Activated naive CD8-positive, alpha-beta T cell (primary cell): ENCODE data around the gene STPG4.

Source experiments
- H3K27ac Mint-ChIP-seq: one replicate; pipeline ENCODE4 v1.8.0; 2021; ENCODE audit warnings: mixed read lengths
- H3K27me3 Mint-ChIP-seq: one replicate; pipeline ENCODE4 v1.8.0; 2021; ENCODE audit warnings: mixed read lengths
- H3K36me3 Mint-ChIP-seq: one replicate; pipeline ENCODE4 v1.8.0; 2021; ENCODE audit warnings: mixed read lengths
- H3K4me1 Mint-ChIP-seq: one replicate; pipeline ENCODE4 v1.8.0; 2021; ENCODE audit warnings: low read depth, mixed read lengths
- H3K4me3 Mint-ChIP-seq: one replicate; pipeline ENCODE4 v1.8.0; 2021; ENCODE audit warnings: mild to moderate bottlenecking, mixed read lengths
- H3K9me3 Mint-ChIP-seq: one replicate; pipeline ENCODE4 v1.8.0; 2021; ENCODE audit warnings: low read depth, mixed read lengths

STPG4 gene

GRCh38 chr2:47069628-47070154, 85.4 kb downstream of the STPG4 start:
- H3K27me3 Mint-ChIP-seq = no peaks in the 10 kb centered on the region
- no peaks in the 10 kb centered on the region for H3K9me3 Mint-ChIP-seq
- H3K36me3 Mint-ChIP-seq = peaks cover 3% of the 10 kb centered on the region
- no peak overlapping the region for H3K4me3 Mint-ChIP-seq
- H3K27ac Mint-ChIP-seq = peak overlapping the region; percentile 41
- peaks cover 44% of the 10 kb centered on the region for H3K4me1 Mint-ChIP-seq

GRCh38 chr2:47068981-47069627, 86.0 kb downstream of the STPG4 start:
- Mint-ChIP-seq H3K27ac (peak overlapping the region; percentile 61), H3K27me3 (no peaks in the 10 kb centered on the region), H3K4me3 (no peak overlapping the region), H3K36me3 (peaks cover 3% of the 10 kb centered on the region), H3K9me3 (no peaks in the 10 kb centered on the region), H3K4me1 (peaks cover 44% of the 10 kb centered on the region)

DNA sequence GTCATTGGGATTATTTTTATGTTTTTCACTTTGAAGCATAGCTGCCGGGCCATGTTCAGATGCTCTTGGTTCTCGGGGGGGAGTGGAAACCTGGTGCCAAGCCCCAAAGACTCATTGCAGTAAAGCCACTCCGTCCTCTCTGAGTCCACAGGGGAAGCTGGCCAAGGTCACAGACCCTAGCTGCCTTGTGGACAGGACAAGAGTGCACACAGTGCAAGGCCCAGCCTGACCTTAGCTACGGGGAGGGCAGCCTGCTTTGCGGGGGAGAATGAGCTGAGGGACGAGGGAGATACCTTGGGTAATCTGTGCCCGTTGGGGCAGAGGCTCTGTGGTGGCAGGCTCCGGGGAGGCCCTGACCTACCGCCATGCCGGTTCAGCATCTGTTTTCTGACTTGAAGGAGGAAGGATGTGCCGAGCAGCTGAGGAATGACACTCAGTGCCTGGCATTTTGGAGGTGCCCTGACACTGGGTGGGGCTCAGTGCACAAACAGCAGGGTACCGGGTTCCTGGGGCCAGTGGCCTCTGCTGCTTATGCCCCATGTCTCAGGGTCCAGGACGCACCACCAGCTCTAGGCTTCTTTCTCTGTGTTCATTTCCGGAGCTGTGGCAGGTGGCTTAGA, 87.2 kb downstream of the STPG4 start:
- Mint-ChIP-seq H3K4me1 (peaks cover 44% of the 10 kb centered on the region), H3K4me3 (no peak overlapping the region), H3K27ac (peak overlapping the region; percentile 34), H3K27me3 (no peaks in the 10 kb centered on the region), H3K9me3 (no peaks in the 10 kb centered on the region), H3K36me3 (peaks cover 3% of the 10 kb centered on the region)

DNA sequence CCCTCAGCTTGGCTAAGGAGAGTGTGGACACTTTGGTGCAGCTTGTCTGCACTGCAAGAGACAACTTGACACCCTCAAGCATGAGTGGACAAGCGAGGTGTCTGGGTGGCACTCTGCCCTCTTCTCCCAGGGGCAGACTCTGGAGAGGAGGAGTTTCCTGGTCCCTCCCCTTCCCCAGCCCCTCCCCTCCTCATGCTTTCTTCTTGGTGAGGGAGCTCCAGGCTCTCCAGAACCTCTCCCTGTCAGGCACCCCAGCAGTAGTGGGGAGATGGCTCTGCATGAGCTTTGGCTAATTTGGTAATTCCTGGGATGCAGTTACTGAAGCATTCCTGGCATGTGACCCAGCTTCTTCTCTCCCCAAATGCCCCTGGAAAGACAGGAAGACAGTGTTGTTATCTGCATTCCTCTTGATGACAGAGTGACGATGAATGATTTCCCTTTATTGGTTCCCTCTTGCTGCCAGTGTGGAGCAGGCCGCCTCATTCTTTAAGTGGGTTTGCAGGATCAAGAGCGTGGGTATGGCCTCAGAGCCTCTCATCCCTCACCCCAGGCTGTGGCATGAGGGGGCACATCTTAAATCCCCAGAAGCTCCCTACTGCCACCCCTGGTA, 89.2 kb downstream of the STPG4 start:
- no peaks in the 10 kb centered on the region for H3K27me3 Mint-ChIP-seq
- peak overlapping the region; percentile 23 for H3K27ac Mint-ChIP-seq
- no peaks in the 10 kb centered on the region for H3K9me3 Mint-ChIP-seq
- H3K36me3 Mint-ChIP-seq = peaks cover 3% of the 10 kb centered on the region
- H3K4me1 Mint-ChIP-seq = peaks cover 31% of the 10 kb centered on the region
- H3K4me3 Mint-ChIP-seq = no peak overlapping the region

DNA sequence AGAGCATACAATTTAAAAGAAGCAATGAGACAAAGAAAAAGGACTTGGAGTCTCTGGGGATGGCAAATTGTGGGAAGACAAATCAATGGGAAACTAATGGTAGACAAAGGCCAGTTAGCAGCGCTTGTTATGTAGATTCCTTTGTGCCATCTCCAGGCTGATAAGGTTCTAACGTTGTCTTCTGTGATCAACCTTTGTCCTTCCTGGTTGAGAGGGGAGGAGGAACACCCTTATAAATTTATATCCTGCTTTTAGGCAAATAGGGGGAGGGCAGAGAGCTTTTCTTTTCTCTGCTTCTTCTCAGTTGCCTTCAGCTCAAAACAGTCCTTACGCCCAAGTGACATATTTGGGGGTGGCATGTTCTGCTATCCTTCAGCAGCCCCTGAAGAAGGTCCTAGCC, 89.8 kb downstream of the STPG4 start:
- Mint-ChIP-seq H3K27me3 (no peaks in the 10 kb centered on the region), H3K9me3 (no peaks in the 10 kb centered on the region), H3K36me3 (peaks cover 3% of the 10 kb centered on the region), H3K4me3 (no peak overlapping the region), H3K4me1 (peaks cover 26% of the 10 kb centered on the region), H3K27ac (no peak overlapping the region)

GRCh38 chr2:47064106-47064505, 91.0 kb downstream of the STPG4 start:
- H3K36me3 Mint-ChIP-seq = peaks cover 3% of the 10 kb centered on the region
- no peaks in the 10 kb centered on the region for H3K27me3 Mint-ChIP-seq
- H3K4me3 Mint-ChIP-seq = no peak overlapping the region
- H3K4me1 Mint-ChIP-seq = peaks cover 18% of the 10 kb centered on the region
- no peaks in the 10 kb centered on the region for H3K9me3 Mint-ChIP-seq
- H3K27ac Mint-ChIP-seq = no peak overlapping the region

- H3K4me3 Mint-ChIP-seq = no peak overlapping the region
- H3K27me3 Mint-ChIP-seq = no peaks in the 10 kb centered on the region
- H3K36me3 Mint-ChIP-seq = peaks cover 3% of the 10 kb centered on the region
- no peak overlapping the region for H3K27ac Mint-ChIP-seq
- peaks cover 14% of the 10 kb centered on the region for H3K4me1 Mint-ChIP-seq
- H3K9me3 Mint-ChIP-seq = no peaks in the 10 kb centered on the region
These were observed 91.6 kb downstream of the STPG4 start for GRCh38 chr2:47063538-47063930.

DNA sequence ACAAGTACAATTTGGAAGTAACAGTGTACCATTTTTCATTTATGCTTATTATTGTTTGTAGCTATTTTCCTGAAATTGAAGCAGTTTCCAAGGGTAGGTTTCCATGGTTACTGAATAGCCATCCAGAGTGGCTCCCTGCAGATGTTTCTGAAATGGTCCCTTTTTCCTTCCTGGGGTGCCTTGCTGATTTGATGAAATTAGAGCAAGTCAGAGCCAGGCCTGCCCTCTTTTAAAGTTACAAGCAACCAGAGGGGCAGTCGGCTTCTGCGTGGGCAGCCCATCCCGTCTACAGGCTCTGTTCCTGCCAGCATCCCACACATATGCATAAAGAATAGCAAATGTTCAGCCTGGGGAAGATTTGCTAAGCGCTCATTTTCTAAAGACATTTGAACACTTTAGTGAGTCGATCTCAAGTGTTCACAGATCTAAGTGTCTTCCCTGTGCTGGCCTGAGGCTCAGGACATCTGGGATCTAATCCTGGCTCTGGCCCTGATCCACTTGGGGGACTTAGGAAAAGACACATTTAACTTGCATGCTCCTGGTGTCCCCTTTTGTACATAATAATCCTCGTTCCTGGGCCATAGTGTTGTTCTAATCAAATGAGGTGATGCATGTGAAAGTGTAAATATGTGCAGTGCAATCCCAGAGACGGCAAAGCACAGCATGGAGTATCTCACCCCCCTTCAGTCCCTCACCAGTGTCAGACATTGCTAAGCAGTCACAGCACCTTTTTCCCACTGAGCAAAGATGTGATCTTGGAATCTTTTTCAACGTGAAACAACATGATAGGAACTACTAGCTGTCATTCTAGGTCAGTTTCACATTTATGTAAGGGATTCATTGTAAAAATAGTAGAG, 92.2 kb downstream of the STPG4 start:
- Mint-ChIP-seq H3K4me3 (no peak overlapping the region), H3K9me3 (no peaks in the 10 kb centered on the region), H3K27ac (no peak overlapping the region), H3K4me1 (peaks cover 11% of the 10 kb centered on the region), H3K36me3 (peaks cover 3% of the 10 kb centered on the region), H3K27me3 (no peaks in the 10 kb centered on the region)

DNA sequence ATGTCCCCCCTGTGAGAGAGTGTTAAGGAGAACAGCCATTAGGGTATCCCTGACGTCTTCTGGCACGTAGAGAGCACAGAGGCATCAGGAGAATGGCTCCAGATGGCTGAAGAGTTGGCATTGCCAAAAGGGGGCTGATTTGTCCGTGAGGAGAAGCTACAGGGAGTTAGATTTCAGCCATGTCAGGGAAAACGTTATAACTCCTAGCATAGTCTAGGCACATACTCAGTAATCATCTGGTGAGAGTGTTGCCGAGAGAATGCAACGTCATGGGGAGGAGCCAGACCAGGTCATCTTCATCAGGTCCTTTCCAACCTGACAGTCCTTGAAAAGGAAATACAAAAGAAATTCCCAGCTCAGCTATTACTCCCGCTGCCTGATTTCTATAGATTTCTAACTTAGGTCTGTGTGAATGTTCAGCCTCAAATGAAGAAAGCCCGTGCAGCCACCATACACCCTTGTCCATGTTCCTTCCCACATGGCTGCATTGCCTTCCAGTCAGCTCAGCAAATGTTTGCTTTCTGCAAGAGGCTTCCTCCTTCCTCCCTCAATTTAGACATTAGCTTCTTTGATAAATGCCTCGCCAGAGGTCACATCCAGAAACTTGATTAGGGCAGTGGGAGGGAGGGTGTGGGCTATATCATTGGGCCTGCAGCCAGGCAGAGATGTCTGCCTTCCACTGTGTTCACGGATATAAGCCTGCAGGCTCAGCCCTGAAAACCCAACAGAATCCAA, 93.0 kb downstream of the STPG4 start:
- Mint-ChIP-seq H3K9me3 (no peaks in the 10 kb centered on the region), H3K27me3 (no peaks in the 10 kb centered on the region), H3K36me3 (peaks cover 3% of the 10 kb centered on the region), H3K4me1 (peaks cover 13% of the 10 kb centered on the region), H3K4me3 (no peak overlapping the region), H3K27ac (no peak overlapping the region)

DNA sequence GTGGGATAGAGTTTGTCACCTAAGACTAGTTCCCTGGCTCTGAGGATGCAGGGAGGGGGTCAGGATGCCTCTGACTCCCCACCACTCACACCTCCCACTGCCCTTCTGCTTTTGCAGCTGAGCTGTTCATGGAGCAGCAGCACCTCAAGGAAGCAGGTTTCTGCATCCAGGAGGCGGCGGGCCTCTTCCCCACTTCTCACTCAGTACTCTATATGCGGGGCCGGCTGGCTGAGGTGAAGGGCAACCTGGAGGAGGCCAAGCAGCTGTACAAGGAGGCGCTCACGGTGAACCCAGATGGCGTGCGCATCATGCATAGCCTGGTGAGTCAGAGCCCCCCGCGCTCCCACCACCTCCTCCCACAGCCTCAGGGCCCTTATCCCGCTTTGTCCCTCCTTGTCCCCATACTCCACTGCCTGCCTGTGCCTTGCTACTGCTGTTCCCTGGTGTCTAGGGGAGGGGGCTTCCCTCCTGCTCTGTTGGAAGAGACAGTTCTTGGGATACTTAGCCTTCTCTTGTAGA, 94.4 kb downstream of the STPG4 start:
- Mint-ChIP-seq H3K27ac (no peak overlapping the region), H3K36me3 (no peaks in the 10 kb centered on the region), H3K9me3 (no peaks in the 10 kb centered on the region), H3K4me1 (peaks cover 24% of the 10 kb centered on the region), H3K27me3 (no peaks in the 10 kb centered on the region), H3K4me3 (no peak overlapping the region)

DNA sequence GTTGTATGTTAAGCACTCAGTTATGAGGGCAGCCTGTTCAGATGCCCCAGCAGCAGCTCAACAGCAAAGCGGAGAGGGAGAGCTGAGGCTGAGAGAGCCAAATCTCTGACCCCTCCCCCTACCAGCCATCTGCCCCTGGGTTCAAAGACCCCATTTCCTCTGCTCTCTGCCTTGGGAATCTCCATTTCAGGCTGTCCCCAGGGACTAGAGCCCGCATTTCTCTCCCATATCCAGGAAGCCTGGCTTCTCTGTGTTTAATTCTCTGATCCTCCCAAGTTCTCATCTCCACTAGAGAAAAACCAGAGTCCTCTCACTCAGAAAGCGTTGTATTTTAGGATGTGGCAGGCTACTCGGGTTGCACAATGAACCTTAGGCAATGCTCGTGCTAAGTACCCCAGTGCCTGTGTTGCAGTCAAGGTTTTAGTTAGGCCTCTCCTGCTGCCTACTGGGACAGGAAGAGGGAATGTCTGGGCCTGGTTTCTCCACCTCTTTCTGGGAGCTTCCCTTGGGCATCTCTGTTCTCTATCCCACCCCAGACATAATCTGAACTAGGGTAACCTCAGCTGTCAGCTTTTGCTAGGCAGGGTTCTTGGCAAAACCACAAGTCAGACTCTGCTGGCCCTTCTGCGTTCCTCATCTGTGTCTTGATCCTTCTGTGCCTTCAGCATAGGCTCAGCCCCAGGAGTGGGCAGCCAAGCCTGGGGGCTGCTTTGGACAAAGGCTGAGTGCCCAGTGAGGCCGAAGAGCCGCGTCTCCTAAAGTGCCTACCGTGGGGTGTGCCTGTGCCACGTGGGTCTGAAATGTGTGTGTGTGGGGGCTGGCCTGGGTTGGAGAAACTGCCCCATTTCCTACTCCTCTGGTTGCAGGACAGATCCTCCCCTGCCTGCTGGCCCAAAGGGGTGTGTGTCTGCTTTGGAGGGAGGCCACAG, 96.8 kb downstream of the STPG4 start:
- Mint-ChIP-seq H3K27me3 (no peaks in the 10 kb centered on the region), H3K9me3 (no peaks in the 10 kb centered on the region), H3K36me3 (peaks cover 3% of the 10 kb centered on the region), H3K27ac (peak overlapping the region; percentile 85), H3K4me1 (peaks cover 35% of the 10 kb centered on the region), H3K4me3 (no peak overlapping the region)

DNA sequence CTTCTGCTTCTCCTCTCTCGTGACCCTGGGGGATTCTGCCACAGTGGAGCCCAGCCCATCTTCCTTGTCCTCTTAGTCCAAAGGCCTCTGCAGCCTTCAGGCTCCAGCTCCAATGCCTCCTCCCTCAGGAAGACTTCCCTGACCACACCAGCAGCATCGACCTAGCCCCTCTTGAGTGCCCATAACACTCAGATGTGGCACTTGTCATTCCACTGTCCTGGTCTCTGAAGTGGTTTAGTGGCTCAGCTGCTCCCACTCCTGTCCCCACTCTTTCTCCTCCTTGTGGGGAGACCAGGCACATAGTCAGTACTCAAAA, 97.5 kb downstream of the STPG4 start:
- H3K27ac Mint-ChIP-seq = peak overlapping the region; percentile 85
- no peak overlapping the region for H3K4me3 Mint-ChIP-seq
- H3K4me1 Mint-ChIP-seq = peaks cover 35% of the 10 kb centered on the region
- no peaks in the 10 kb centered on the region for H3K27me3 Mint-ChIP-seq
- H3K9me3 Mint-ChIP-seq = no peaks in the 10 kb centered on the region
- peaks cover 3% of the 10 kb centered on the region for H3K36me3 Mint-ChIP-seq

GRCh38 chr2:47056868-47057686, 98.0 kb downstream of the STPG4 start:
- Mint-ChIP-seq H3K36me3 (peaks cover 6% of the 10 kb centered on the region), H3K9me3 (no peaks in the 10 kb centered on the region), H3K27ac (no peak overlapping the region), H3K4me3 (no peak overlapping the region), H3K4me1 (peaks cover 35% of the 10 kb centered on the region), H3K27me3 (no peaks in the 10 kb centered on the region)
